GM23248 (cell line): ENCODE data around the gene SDHD.
"Not testable (repeated sequence)": the region's sequence is repeated elsewhere in the genome, so short reads cannot be mapped to it uniquely, and the experiment has no call there.

ENCODE experiments used
- EZH2 ChIP-seq: fragments of 200-600 bp; sonication (generic); IDR thresholded peaks from 2 replicates; pipeline ENCODE4 v1.6.1; 2018; ENCODE audit warnings: antibody characterized with exemption, mild to moderate bottlenecking; ENCODE audit not compliant: insufficient read depth, poor library complexity, severe bottlenecking
- EZH2phosphoT487 ChIP-seq: fragments of 200-600 bp; sonication (generic); IDR thresholded peaks from 2 replicates; pipeline ENCODE4 v1.6.1; 2018; ENCODE audit warnings: antibody characterized with exemption, moderate library complexity, mild to moderate bottlenecking, low read depth; ENCODE audit not compliant: insufficient read depth

DNA sequence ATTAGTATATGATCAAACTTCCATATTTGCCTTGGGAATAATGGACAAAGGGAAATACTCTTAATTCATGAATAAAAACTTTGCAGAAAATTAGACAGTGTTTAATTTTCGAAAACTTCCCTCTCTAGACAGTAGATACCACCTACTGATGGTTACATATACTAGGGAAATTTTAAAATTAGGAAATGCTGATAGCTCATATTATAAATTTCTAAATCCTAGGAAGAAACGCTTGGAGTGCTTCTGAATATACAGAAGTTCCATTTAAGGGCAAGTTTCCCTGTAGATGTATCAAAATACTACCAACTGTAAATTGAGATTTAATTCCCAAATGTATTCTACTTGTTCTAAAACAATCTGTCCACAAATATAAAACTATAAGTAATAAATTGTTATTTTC, 8.6 kb downstream of the SDHD start:
- TF ChIP-seq EZH2, EZH2phosphoT487: not testable (repeated sequence)
